ENCODE measurements around the gene ASB17.
"Not testable (repeated sequence)": the region's sequence is repeated elsewhere in the genome, so short reads cannot be mapped to it uniquely, and the experiment has no call there.

The ASB17 gene

GRCh38 chr1:75932304-75932703 is at the start of gene ASB17:
ASB17 (minus strand) TSS chr1:75932404; CDS start chr1:75932291, 113 bp downstream.
- DNase-seq = no peak

GRCh38 chr1:75980972-75981897 is 49.0 kb upstream of the ASB17 start:
- no peak for DNase-seq

GRCh38 chr1:75970631-75971030 is 38.4 kb upstream of the ASB17 start:
- peak; percentile 11 for DNase-seq

- DNase-seq = peak; percentile 15
Measured at GRCh38 chr1:75969550-75969949, 37.3 kb upstream of the ASB17 start.

GRCh38 chr1:75967719-75968118 is 35.5 kb upstream of the ASB17 start:
- DNase-seq = no peak

GRCh38 chr1:75964760-75965408 is 32.7 kb upstream of the ASB17 start:
- DNase-seq = no peak

GRCh38 chr1:75964110-75964759 is 32.0 kb upstream of the ASB17 start:
- DNase-seq = not testable (repeated sequence)

GRCh38 chr1:75954586-75954985 is 22.4 kb upstream of the ASB17 start:
- no peak for DNase-seq

- DNase-seq = no peak
Measured at GRCh38 chr1:75953461-75953860, 21.3 kb upstream of the ASB17 start.

- no peak for DNase-seq
Measured at GRCh38 chr1:75952016-75952415, 19.8 kb upstream of the ASB17 start.

- no peak for DNase-seq
Measured at GRCh38 chr1:75950176-75950575, 18.0 kb upstream of the ASB17 start.

- DNase-seq = not testable (repeated sequence)
Measured at GRCh38 chr1:75943037-75943436, 10.8 kb upstream of the ASB17 start.

- peak; percentile 63 for DNase-seq
Measured at GRCh38 chr1:75937034-75937433, 4.8 kb upstream of the ASB17 start.

GRCh38 chr1:75922698-75923097 is 9.5 kb downstream of the ASB17 start:
- DNase-seq = no peak

GRCh38 chr1:75916834-75917233 is 15.4 kb downstream of the ASB17 start:
- no peak for DNase-seq

GRCh38 chr1:75908717-75909152 is 23.5 kb downstream of the ASB17 start:
- peak; percentile 50 for DNase-seq

GRCh38 chr1:75901371-75901770 is 30.8 kb downstream of the ASB17 start:
- DNase-seq = no peak

- no peak for DNase-seq
Measured at GRCh38 chr1:75884437-75884836, 47.8 kb downstream of the ASB17 start.

GRCh38 chr1:75879985-75880384 is 52.2 kb downstream of the ASB17 start:
- no peak for DNase-seq

- DNase-seq = no peak
Measured at GRCh38 chr1:75870951-75871350, 61.3 kb downstream of the ASB17 start.
